A549 (cell line): ENCODE measurements around the gene CUL3. TPM values are rescaled to one million over a fixed set of nuclear protein-coding genes. Genes with fewer than 3 reads are reported as not detected.

ENCODE experiments used
- ATAC-seq, 2 experiments: fragments of 200-7000 bp in 1 of 2; fragments of >200 bp in 1 of 2; cut with Nextera tagmentation in 1 of 2; cut with Tn5 transposase in 1 of 2; 3 replicates each; pipeline versions ENCODE4 v1.8.0 to v1.9.1; 2018 to 2020; ENCODE audit warnings: mild to moderate bottlenecking in 1 of 2, moderate library complexity in 1 of 2
- CTCF ChIA-PET: fragments of 300-600 bp; sonication (Branson Sonifier 250); formaldehyde crosslinking; extraction: SDS; loops from one replicate; lab custom pipeline; 2021; ENCODE audit warnings: antibody characterized with exemption, inconsistent platforms; lab: Yijun Ruan, JAX
- POLR2A ChIA-PET: fragments of 350-600 bp; formaldehyde crosslinking; extraction: SDS; loops from one replicate; lab custom pipeline; 2021; ENCODE audit warnings: antibody characterized with exemption, inconsistent platforms; lab: Yijun Ruan, JAX
- DNase-seq, 2 experiments: peaks; one replicate each; pipeline versions ENCODE4 v3.0.0 to v3.0.0-alpha.2; 2011 to 2016; ENCODE audit warnings: low read depth in 1 of 2, low spot score in 1 of 2
- FAIRE-seq: peaks from 2 replicates; lab custom pipeline; 2011; peaks lifted over from hg19 to GRCh38; lab: Jason Lieb, UNC
- H3K27ac ChIP-seq, 2 experiments: fragments of >200 bp; sonication (Bioruptor Twin); formaldehyde crosslinking; 3 replicates each; pipeline ENCODE4 v1.5.1; 2016 to 2017
- H3K4me1 ChIP-seq: fragments of >200 bp; sonication (Bioruptor Twin); formaldehyde crosslinking; 3 replicates; pipeline ENCODE4 v1.6.1; 2016
- H3K4me2 ChIP-seq: fragments of >200 bp; sonication (Bioruptor Twin); formaldehyde crosslinking; 3 replicates; pipeline ENCODE4 v1.6.1; 2016
- H3K4me3 ChIP-seq: fragments of >200 bp; sonication (Bioruptor Twin); formaldehyde crosslinking; 3 replicates; pipeline ENCODE4 v1.5.1; 2016
- H3K9me3 ChIP-seq: fragments of >200 bp; sonication (Bioruptor Twin); formaldehyde crosslinking; 3 replicates; pipeline ENCODE4 v1.6.1; 2016
- CBX2 ChIP-seq: fragments of 200-600 bp; sonication (generic); IDR thresholded peaks from 2 replicates; pipeline ENCODE4 v1.6.1; 2016; ENCODE audit warnings: low read depth, mild to moderate bottlenecking, borderline replicate concordance
- CBX8 ChIP-seq: fragments of 200-600 bp; sonication (generic); IDR thresholded peaks from 2 replicates; pipeline ENCODE4 v1.6.1; 2016
- EHF ChIP-seq: fragments of 250-450 bp; sonication (Bioruptor Pico); IDR thresholded peaks from 2 replicates; pipeline ENCODE4 v1.5.0; 2020; ENCODE audit warnings: mild to moderate bottlenecking
- EHMT2 ChIP-seq: fragments of 200-600 bp; sonication (generic); IDR thresholded peaks from 2 replicates; pipeline ENCODE4 v1.6.1; 2016; ENCODE audit warnings: antibody characterized with exemption, low read depth, mild to moderate bottlenecking, moderate library complexity
- EP300 ChIP-seq, 2 experiments: fragments of >200 bp; sonication (Bioruptor Twin); formaldehyde crosslinking; IDR thresholded peaks; 2 replicates in 1 of 2; 3 replicates in 1 of 2; pipeline ENCODE4 v1.6.1; 2016 to 2017
- FOSB ChIP-seq: fragments of 250-450 bp; sonication (Bioruptor Pico); IDR thresholded peaks from 2 replicates; pipeline ENCODE4 v1.5.0; 2020; ENCODE audit warnings: mild to moderate bottlenecking, moderate library complexity
- FOXS1 ChIP-seq: fragments of 250-450 bp; sonication (Bioruptor Pico); IDR thresholded peaks from 2 replicates; pipeline ENCODE4 v1.5.0; 2020; ENCODE audit warnings: mild to moderate bottlenecking, moderate library complexity
- HDAC2 ChIP-seq: fragments of 200-600 bp; sonication (generic); IDR thresholded peaks from 2 replicates; pipeline ENCODE4 v1.6.1; 2016
- HOXA7 ChIP-seq: fragments of 250-450 bp; sonication (Bioruptor Pico); IDR thresholded peaks from 2 replicates; pipeline ENCODE4 v1.5.0; 2020; ENCODE audit warnings: mild to moderate bottlenecking, moderate library complexity
- JUNB ChIP-seq: fragments of >200 bp; sonication (Bioruptor Twin); formaldehyde crosslinking; IDR thresholded peaks from 2 replicates; pipeline ENCODE4 v1.6.1; 2016
- KDM5A ChIP-seq: fragments of 200-600 bp; sonication (generic); IDR thresholded peaks from 2 replicates; pipeline ENCODE4 v1.6.1; 2016; ENCODE audit warnings: antibody characterized with exemption, mild to moderate bottlenecking
- MAFK ChIP-seq: fragments of 450-650 bp; IDR thresholded peaks from 2 replicates; pipeline ENCODE4 v1.6.1; 2014; ENCODE audit not compliant: partially characterized antibody
- PHF8 ChIP-seq: fragments of 200-600 bp; sonication (generic); IDR thresholded peaks from 2 replicates; pipeline ENCODE4 v1.6.1; 2016; ENCODE audit warnings: low read depth, mild to moderate bottlenecking, antibody characterized with exemption, moderate library complexity, borderline replicate concordance
- ZC3H11A ChIP-seq: fragments of 450-650 bp; IDR thresholded peaks from 2 replicates; pipeline ENCODE4 v1.6.1; 2014; ENCODE audit warnings: antibody characterized with exemption, mild to moderate bottlenecking
- ZSCAN20 ChIP-seq: fragments of 250-450 bp; sonication (Bioruptor Pico); IDR thresholded peaks from 2 replicates; pipeline ENCODE4 v1.8.0; 2022; ENCODE audit warnings: mild to moderate bottlenecking, moderate library complexity
- WGBS: methylation state at CpG from one replicate; pipeline ENCODE4 v1.1.6; 2017; ENCODE audit errors: missing lambda C conversion rate; 5-methylcytosine and 5-hydroxymethylcytosine counted together
- polyA plus RNA-seq, 4 experiments: library from polyadenylated mRNA; depleted of rRNA in 3 of 4; stranded (reverse); fragments of >200 nt; fragmentation: RNase III in 1 of 4; extraction: RNeasy Plus Mini Kit Qiagen cat#74134 plus additional on column Dnase treatment in 1 of 4; gene quantifications; 2 replicates in 3 of 4; 3 replicates in 1 of 4; pipeline ENCODE4 v1.2.3, GENCODE V29; 2011 to 2017
- TF ChIP-seq, protein P1 (sequence below): fragments of 200-600 bp; sonication (generic); IDR thresholded peaks from 2 replicates; pipeline ENCODE4 v1.6.1; 2016; ENCODE audit warnings: antibody characterized with exemption, mild to moderate bottlenecking, moderate library complexity
- TF ChIP-seq, protein P2 (sequence below): fragments of >200 bp; sonication (Bioruptor Twin); formaldehyde crosslinking; IDR thresholded peaks from 3 replicates; pipeline ENCODE4 v1.6.1; 2016
- TF ChIP-seq, protein P3 (sequence below): fragments of 250-450 bp; sonication (Bioruptor Pico); IDR thresholded peaks from 2 replicates; pipeline ENCODE4 v1.5.0; 2021; ENCODE audit warnings: mild to moderate bottlenecking, moderate library complexity, borderline replicate concordance
- TF ChIP-seq, protein P4 (sequence below): fragments of >200 bp; sonication (Bioruptor Twin); formaldehyde crosslinking; IDR thresholded peaks from 3 replicates; pipeline ENCODE4 v1.5.1; 2016
- TF ChIP-seq, protein P5 (sequence below): fragments of 250-450 bp; sonication (Bioruptor Pico); IDR thresholded peaks from 2 replicates; pipeline ENCODE4 v1.5.0; 2020; ENCODE audit warnings: low read depth, mild to moderate bottlenecking, moderate library complexity

Gene CUL3
- polyA plus RNA-seq, 2 of the 4 experiments (the other 2 are of a cell fraction) = 70.5 to 73.9 TPM

DNA sequence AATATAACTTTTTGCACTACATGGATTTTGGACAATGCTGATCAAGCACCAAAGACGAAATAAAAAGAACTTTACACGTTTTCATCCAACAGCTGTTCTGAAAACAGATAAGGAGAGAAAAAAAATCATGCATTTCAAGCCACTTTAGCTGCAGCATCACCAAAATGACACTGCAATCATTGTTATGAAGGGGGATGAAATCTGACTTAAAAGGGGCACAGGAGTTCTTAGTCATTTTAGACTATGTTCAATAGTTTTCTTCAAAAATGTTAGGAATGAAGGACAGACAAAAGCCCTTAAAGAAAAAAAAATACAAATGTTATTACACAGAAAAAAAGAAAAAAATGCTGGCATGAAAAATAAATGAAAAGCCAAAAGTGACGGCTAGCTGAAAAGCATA lies 71.2 kb downstream of the CUL3 start (continued):
- TF ChIP-seq PHF8 (no peak), KDM5A (no peak), FOSB (CRISPR knock-in tag) (no peak)
- TF ChIP-seq, protein P1, sequence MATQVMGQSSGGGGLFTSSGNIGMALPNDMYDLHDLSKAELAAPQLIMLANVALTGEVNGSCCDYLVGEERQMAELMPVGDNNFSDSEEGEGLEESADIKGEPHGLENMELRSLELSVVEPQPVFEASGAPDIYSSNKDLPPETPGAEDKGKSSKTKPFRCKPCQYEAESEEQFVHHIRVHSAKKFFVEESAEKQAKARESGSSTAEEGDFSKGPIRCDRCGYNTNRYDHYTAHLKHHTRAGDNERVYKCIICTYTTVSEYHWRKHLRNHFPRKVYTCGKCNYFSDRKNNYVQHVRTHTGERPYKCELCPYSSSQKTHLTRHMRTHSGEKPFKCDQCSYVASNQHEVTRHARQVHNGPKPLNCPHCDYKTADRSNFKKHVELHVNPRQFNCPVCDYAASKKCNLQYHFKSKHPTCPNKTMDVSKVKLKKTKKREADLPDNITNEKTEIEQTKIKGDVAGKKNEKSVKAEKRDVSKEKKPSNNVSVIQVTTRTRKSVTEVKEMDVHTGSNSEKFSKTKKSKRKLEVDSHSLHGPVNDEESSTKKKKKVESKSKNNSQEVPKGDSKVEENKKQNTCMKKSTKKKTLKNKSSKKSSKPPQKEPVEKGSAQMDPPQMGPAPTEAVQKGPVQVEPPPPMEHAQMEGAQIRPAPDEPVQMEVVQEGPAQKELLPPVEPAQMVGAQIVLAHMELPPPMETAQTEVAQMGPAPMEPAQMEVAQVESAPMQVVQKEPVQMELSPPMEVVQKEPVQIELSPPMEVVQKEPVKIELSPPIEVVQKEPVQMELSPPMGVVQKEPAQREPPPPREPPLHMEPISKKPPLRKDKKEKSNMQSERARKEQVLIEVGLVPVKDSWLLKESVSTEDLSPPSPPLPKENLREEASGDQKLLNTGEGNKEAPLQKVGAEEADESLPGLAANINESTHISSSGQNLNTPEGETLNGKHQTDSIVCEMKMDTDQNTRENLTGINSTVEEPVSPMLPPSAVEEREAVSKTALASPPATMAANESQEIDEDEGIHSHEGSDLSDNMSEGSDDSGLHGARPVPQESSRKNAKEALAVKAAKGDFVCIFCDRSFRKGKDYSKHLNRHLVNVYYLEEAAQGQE = no peak
- TF ChIP-seq, protein P2, sequence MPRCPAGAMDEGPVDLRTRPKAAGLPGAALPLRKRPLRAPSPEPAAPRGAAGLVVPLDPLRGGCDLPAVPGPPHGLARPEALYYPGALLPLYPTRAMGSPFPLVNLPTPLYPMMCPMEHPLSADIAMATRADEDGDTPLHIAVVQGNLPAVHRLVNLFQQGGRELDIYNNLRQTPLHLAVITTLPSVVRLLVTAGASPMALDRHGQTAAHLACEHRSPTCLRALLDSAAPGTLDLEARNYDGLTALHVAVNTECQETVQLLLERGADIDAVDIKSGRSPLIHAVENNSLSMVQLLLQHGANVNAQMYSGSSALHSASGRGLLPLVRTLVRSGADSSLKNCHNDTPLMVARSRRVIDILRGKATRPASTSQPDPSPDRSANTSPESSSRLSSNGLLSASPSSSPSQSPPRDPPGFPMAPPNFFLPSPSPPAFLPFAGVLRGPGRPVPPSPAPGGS = no peak
- TF ChIP-seq, protein P3, sequence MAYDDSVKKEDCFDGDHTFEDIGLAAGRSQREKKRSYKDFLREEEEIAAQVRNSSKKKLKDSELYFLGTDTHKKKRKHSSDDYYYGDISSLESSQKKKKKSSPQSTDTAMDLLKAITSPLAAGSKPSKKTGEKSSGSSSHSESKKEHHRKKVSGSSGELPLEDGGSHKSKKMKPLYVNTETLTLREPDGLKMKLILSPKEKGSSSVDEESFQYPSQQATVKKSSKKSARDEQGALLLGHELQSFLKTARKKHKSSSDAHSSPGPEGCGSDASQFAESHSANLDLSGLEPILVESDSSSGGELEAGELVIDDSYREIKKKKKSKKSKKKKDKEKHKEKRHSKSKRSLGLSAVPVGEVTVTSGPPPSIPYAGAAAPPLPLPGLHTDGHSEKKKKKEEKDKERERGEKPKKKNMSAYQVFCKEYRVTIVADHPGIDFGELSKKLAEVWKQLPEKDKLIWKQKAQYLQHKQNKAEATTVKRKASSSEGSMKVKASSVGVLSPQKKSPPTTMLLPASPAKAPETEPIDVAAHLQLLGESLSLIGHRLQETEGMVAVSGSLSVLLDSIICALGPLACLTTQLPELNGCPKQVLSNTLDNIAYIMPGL (CRISPR knock-in tag) = no peak

DNA sequence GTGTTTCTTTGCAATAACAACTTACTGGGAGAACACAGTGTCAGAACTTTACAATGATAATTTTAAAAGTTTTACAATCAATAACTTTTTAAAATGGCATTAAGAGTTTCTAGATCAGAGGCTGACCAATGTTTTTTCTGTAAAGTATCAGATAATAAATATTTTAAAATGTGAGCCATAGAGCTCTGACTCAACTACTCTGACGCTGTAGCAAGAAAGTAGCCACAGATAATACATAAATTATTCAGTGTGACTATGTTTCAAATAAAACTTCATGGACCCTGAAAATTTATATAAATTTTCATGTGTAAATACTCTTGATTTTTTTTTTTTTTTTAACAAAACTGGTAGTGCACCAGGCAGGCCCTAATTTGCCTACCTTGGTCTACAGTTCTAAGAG lies 77.4 kb downstream of the CUL3 start:
- WGBS = 96% methylated on average over 1 of the region's 1 CpG
- no peak overlapping the region for H3K4me3 ChIP-seq
- no peaks in the 10 kb centered on the region for H3K9me3 ChIP-seq
- DNase-seq (no peak), ATAC-seq (no peak), FAIRE-seq (no peak)
- no peak overlapping the region for H3K4me2 ChIP-seq
- TF ChIP-seq MAFK (no peak), EHMT2 (no peak), ZSCAN20 (CRISPR knock-in tag) (no peak)
- no peaks in the 10 kb centered on the region for H3K4me1 ChIP-seq
- ChIA-PET CTCF (interaction anchor here (1.9 kb wide), 1 partner anchor 13 kb away, joined by 4 read pairs; no protein-coding TSS in a partner anchor), POLR2A (no interaction called here)
- no peak overlapping the region for H3K27ac ChIP-seq

DNA sequence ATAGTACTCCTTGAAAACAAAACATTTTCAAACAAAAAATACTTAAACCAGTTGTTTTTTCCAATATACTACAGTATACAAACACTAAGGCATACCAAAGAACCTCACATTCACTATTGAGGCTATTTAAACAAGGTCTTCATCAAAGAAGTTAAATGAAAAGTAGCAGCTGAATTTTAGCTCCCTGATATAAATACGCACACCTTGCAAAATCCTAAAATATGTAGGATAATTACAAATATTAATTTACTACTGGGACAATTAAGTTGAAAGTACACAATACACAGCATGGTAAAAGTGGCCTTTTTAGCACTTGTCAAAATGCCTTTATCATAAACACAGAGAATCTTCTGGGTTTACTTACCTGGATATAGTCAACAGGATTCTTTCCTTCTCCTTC lies 78.7 kb downstream of the CUL3 start:
- H3K4me1 ChIP-seq = no peaks in the 10 kb centered on the region
- H3K4me2 ChIP-seq = no peak overlapping the region
- H3K9me3 ChIP-seq = no peaks in the 10 kb centered on the region
- ChIA-PET POLR2A (no interaction called here), CTCF (interaction anchor here (0.6 to 1.9 kb wide), 4 partner anchors 11 to 198 kb away, joined by 3 to 4 read pairs (median 4); no protein-coding TSS in a partner anchor)
- no peak overlapping the region for H3K27ac ChIP-seq
- no peak overlapping the region for H3K4me3 ChIP-seq
- DNase-seq (no peak), ATAC-seq (no peak), FAIRE-seq (no peak)
- WGBS = 95% methylated on average over 1 of the region's 1 CpG
- no peak for TF ChIP-seq ZC3H11A
- TF ChIP-seq MAFK = peak; percentile 85

DNA sequence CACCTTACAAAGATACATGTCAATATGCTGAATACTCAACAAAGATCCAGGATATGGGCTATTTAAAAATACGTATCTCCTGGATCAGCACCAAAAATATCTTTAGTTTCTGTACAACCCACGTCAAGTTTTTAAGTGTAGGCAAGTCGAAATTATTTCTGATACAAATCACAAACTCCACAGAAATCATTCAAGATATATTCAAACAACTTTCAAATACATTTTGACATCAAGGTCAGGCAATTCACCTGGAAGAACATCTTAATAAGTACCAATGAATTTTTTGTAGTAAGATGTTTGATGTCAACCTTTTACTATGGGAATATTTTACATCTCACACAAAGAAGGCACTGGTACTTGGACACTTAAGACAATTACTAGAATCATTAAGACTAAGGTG lies 86.2 kb downstream of the CUL3 start:
- no peaks in the 10 kb centered on the region for H3K9me3 ChIP-seq
- WGBS = 91% methylated on average over 3 of the region's 3 CpGs
- H3K27ac ChIP-seq = no peak overlapping the region
- no peaks in the 10 kb centered on the region for H3K4me1 ChIP-seq
- FAIRE-seq = no peak
- CTCF ChIA-PET = interaction anchor here (2.3 kb wide), 1 partner anchor 9 kb away, joined by 10 read pairs; no protein-coding TSS in a partner anchor
- no peak for ATAC-seq
- no peak overlapping the region for H3K4me3 ChIP-seq
- no peak overlapping the region for H3K4me2 ChIP-seq
- POLR2A ChIA-PET = no interaction called here
- no peak for DNase-seq
- TF ChIP-seq JUNB (no peak), HDAC2 (no peak), CBX8 (no peak), EHF (CRISPR knock-in tag) (no peak), EP300 (IDR thresholded peaks at IDR 0.05) (no peak), CBX2 (no peak), HOXA7 (CRISPR knock-in tag) (no peak), FOXS1 (CRISPR knock-in tag) (no peak)
- TF ChIP-seq, protein P3 (CRISPR knock-in tag) = no peak
- TF ChIP-seq, protein P4, sequence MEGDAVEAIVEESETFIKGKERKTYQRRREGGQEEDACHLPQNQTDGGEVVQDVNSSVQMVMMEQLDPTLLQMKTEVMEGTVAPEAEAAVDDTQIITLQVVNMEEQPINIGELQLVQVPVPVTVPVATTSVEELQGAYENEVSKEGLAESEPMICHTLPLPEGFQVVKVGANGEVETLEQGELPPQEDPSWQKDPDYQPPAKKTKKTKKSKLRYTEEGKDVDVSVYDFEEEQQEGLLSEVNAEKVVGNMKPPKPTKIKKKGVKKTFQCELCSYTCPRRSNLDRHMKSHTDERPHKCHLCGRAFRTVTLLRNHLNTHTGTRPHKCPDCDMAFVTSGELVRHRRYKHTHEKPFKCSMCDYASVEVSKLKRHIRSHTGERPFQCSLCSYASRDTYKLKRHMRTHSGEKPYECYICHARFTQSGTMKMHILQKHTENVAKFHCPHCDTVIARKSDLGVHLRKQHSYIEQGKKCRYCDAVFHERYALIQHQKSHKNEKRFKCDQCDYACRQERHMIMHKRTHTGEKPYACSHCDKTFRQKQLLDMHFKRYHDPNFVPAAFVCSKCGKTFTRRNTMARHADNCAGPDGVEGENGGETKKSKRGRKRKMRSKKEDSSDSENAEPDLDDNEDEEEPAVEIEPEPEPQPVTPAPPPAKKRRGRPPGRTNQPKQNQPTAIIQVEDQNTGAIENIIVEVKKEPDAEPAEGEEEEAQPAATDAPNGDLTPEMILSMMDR = no peak
- TF ChIP-seq, protein P5, sequence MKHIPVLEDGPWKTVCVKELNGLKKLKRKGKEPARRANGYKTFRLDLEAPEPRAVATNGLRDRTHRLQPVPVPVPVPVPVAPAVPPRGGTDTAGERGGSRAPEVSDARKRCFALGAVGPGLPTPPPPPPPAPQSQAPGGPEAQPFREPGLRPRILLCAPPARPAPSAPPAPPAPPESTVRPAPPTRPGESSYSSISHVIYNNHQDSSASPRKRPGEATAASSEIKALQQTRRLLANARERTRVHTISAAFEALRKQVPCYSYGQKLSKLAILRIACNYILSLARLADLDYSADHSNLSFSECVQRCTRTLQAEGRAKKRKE = no peak
